Measurements from ENCODE around the gene MCRIP2. TPM values are rescaled to one million over a fixed set of nuclear protein-coding genes. Genes with fewer than 3 reads are reported as not detected.

Gene MCRIP2
- total and polyA plus RNA-seq, 9 of the 15 experiments (the other 6 are each of a cell fraction or from before 2014, with no cell fraction given) = 0.80 to 120 (median 35.2) TPM

GRCh38 chr16:630249-630814, 11.3 kb upstream of the MCRIP2 start:
- Histone ChIP-seq H3K9me1 (ENCODE audit: control insufficient read depth, insufficient read depth, low read length) (no peaks in the 10 kb centered on the region), H3K36me3 (ENCODE audit: control insufficient read depth, insufficient read depth, low read length) (peaks cover 47% of the 10 kb centered on the region; the same call in 2 of the 3 replicates), H3K9ac (ENCODE audit: insufficient read depth in 1 of 2, low read depth in 2 of 2, low read length in 2 of 2) (peak overlapping the region in 1 of 2 experiments; percentile 84; a peak in 2 of 4 replicates), H3K27ac (ENCODE audit: extremely low read depth, low read depth, low read length) (peak overlapping the region; percentile 64; the same call in 2 of the 3 replicates), H3K4me1 (replicated peaks in 1 of 2; ENCODE audit: control insufficient read depth in 2 of 2, insufficient read depth in 2 of 2, low read length in 2 of 2) (peaks cover 23 to 97% of the 10 kb centered on the region in 2 experiments), H4K20me1 (replicated peaks; ENCODE audit: control insufficient read depth, insufficient read depth, low read length) (no peaks in the 10 kb centered on the region), H3K4me2 (ENCODE audit: insufficient read depth, low read length) (peak overlapping the region; percentile 35), H2AFZ (ENCODE audit: low read depth, low read length) (no peak overlapping the region), H3K79me2 (ENCODE audit: control insufficient read depth, insufficient read depth, low read length) (peaks cover 10% of the 10 kb centered on the region), H3K9me3 (replicated peaks; ENCODE audit: control insufficient read depth, insufficient read depth, low read depth, low read length) (no peaks in the 10 kb centered on the region), H3K27me3 (ENCODE audit: control insufficient read depth in 2 of 2, insufficient read depth in 2 of 2, low read length in 2 of 2) (no peaks in the 10 kb centered on the region), H3K4me3 (no peak overlapping the region)
- WGBS (ENCODE audit: insufficient coverage, low coverage, missing lambda C conversion rate) = 36% methylated on average over 17 of the region's 29 CpGs
- FAIRE-seq (no peak), ATAC-seq (peak; percentile 46), DNase-seq (ENCODE audit: extremely low read depth in 1 of 4, low spot score in 3 of 4) (no peak)
- ChIA-PET POLR2A (interaction anchor here (0.8 to 1.0 kb wide), 2 partner anchors 8 to 55 kb away, joined by 3 to 6 read pairs; no protein-coding TSS in a partner anchor), CTCF (ENCODE audit: low intra/inter-chr PET ratio) (no interaction called here)
- no TSS peak for BruUV-seq (replicated peaks)
- intact Hi-C loops (cut with micrococcal nuclease) (no loop called here), in situ Hi-C loops (cut with MboI) (no loop called here)
- TF ChIP-seq ZBTB11 (CRISPR knock-in tag; IDR thresholded peaks at IDR 0.05) = no peak
- TF ChIP-seq ZNF354B (CRISPR knock-in tag; IDR thresholded peaks at IDR 0.05) = no peak
- TF ChIP-seq, protein P1, sequence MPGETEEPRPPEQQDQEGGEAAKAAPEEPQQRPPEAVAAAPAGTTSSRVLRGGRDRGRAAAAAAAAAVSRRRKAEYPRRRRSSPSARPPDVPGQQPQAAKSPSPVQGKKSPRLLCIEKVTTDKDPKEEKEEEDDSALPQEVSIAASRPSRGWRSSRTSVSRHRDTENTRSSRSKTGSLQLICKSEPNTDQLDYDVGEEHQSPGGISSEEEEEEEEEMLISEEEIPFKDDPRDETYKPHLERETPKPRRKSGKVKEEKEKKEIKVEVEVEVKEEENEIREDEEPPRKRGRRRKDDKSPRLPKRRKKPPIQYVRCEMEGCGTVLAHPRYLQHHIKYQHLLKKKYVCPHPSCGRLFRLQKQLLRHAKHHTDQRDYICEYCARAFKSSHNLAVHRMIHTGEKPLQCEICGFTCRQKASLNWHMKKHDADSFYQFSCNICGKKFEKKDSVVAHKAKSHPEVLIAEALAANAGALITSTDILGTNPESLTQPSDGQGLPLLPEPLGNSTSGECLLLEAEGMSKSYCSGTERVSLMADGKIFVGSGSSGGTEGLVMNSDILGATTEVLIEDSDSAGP (CRISPR knock-in tag; IDR thresholded peaks at IDR 0.05) = no peak
- no peak for TF ChIP-seq ZNF436 (CRISPR knock-in tag; IDR thresholded peaks at IDR 0.05)
- TF ChIP-seq, protein P2, sequence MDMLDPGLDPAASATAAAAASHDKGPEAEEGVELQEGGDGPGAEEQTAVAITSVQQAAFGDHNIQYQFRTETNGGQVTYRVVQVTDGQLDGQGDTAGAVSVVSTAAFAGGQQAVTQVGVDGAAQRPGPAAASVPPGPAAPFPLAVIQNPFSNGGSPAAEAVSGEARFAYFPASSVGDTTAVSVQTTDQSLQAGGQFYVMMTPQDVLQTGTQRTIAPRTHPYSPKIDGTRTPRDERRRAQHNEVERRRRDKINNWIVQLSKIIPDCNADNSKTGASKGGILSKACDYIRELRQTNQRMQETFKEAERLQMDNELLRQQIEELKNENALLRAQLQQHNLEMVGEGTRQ (CRISPR knock-in tag; IDR thresholded peaks at IDR 0.05) = no peak
- TF ChIP-seq USF1 (CRISPR knock-in tag; IDR thresholded peaks at IDR 0.05) = peak; percentile 54
- TF ChIP-seq, protein P3, sequence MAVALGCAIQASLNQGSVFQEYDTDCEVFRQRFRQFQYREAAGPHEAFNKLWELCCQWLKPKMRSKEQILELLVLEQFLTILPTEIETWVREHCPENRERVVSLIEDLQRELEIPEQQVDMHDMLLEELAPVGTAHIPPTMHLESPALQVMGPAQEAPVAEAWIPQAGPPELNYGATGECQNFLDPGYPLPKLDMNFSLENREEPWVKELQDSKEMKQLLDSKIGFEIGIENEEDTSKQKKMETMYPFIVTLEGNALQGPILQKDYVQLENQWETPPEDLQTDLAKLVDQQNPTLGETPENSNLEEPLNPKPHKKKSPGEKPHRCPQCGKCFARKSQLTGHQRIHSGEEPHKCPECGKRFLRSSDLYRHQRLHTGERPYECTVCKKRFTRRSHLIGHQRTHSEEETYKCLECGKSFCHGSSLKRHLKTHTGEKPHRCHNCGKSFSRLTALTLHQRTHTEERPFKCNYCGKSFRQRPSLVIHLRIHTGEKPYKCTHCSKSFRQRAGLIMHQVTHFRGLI (CRISPR knock-in tag; IDR thresholded peaks at IDR 0.05) = no peak
- TF ChIP-seq ZBTB26 (CRISPR knock-in tag; IDR thresholded peaks at IDR 0.05) = no peak
- TF ChIP-seq NFIC (IDR thresholded peaks at IDR 0.05) = no peak
- TF ChIP-seq ZFP1 (CRISPR knock-in tag; IDR thresholded peaks at IDR 0.05) = no peak
